ENCODE measurements around the gene GPC1.
A peak's percentile ranks its signal among the peaks of the same experiment; 100 is the strongest.
"Not testable (repeated sequence)": the region's sequence is repeated elsewhere in the genome, so short reads cannot be mapped to it uniquely, and the experiment has no call there.

GPC1 gene, protein sequence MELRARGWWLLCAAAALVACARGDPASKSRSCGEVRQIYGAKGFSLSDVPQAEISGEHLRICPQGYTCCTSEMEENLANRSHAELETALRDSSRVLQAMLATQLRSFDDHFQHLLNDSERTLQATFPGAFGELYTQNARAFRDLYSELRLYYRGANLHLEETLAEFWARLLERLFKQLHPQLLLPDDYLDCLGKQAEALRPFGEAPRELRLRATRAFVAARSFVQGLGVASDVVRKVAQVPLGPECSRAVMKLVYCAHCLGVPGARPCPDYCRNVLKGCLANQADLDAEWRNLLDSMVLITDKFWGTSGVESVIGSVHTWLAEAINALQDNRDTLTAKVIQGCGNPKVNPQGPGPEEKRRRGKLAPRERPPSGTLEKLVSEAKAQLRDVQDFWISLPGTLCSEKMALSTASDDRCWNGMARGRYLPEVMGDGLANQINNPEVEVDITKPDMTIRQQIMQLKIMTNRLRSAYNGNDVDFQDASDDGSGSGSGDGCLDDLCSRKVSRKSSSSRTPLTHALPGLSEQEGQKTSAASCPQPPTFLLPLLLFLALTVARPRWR

DNA sequence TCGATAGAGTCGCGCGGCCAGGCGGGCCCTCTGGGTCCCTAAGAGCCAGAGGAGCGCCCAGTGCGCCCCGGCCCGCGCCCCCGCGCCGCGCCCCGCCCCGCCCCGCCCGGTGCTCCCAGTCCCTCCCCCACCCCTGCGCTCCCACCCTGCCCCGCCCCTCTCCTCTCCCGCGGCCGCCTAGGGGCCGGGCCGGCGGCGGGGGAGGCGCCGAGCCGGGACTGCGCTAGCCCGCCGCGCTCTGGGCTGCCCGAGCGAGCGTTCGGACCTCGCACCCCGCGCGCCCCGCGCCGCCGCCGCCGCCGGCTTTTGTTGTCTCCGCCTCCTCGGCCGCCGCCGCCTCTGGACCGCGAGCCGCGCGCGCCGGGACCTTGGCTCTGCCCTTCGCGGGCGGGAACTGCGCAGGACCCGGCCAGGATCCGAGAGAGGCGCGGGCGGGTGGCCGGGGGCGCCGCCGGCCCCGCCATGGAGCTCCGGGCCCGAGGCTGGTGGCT, at the start of gene GPC1:
Gene GPC1, plus strand, starts transcription at position 207 of the 491 bp plus-strand sequence. Its CDS starts 256 bp downstream, at position 463.
- DNase-seq, result peak in 1 of 2 donors; percentile 50

DNA sequence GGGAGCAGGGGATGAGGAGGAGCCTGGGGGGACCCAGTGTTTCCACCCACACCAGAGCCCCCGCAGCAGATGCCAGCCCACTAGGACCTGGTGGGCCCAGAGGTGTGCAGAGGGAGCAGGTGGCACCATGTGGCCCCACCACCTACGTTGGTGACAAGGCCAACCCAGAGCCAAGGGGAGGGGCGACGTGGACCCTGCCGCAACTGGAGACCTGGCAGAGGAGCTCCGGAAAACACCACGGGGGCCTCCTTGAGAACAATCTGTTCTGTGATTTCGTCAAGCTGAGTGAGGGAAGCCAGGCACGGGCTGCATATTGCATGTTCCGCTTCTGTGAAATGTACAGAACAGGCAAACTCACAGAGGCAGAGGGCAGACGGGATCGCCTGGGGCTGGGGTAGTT, 49.1 kb upstream of the GPC1 start:
- DNase-seq, result no peak

- DNase-seq, result not testable (repeated sequence)
Observed at GRCh38 chr2:240386743-240387142, 48.7 kb upstream of the GPC1 start.

GRCh38 chr2:240387325-240387668, 48.2 kb upstream of the GPC1 start:
- no peak for DNase-seq

- no peak for DNase-seq
Observed at GRCh38 chr2:240387669-240388358, 47.6 kb upstream of the GPC1 start.

GRCh38 chr2:240388471-240389301, 46.8 kb upstream of the GPC1 start:
- DNase-seq, result no peak

- no peak for DNase-seq
Observed at GRCh38 chr2:240389302-240389805, 46.1 kb upstream of the GPC1 start.

DNA sequence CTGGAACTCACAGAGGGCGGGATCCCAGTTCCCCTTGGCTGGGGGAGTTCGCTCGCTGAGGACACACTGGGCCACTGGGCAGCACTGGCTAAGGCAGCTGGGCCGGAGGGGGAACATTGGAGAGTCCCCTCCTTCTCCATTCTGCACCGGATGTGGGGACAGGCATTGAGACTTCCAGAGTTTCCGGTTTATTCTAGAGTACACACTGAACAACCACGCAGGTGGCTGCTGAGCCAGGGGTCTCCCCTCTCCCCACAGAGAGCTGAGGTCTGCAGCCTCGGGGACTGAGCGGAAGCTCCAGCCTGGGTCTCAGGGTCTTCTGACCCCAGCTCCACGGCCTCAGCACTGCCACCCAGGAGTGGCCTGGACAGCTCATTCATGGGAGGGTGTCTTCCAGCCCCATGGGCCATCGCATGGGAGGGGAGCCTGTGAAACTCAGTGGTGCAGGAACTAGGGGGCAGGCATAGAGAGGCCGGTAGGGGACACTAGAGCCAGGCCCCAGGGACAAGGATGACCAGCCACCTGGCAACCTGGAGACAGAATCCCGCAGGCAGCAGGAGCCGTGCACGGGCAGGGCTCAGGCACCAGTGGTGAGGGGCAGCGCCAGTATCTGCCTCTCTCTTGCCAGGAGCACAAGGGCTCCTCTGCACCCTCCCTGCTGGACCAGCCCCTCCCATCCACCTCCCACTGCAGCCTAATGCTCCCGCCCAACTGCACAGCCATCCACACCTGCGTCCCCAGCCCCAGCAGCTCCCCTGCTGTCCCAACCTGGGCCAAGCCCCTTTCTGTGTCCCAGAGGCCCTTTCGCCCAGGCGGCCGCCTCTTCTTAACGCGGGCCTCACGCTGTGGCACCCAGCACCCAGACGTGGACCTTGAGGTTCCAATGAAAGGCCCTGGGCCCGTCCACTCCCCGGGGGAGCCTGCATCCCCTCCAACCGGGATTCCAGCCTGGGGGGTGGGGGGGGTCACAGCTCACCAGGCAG, 45.1 kb upstream of the GPC1 start:
- no peak for DNase-seq

DNA sequence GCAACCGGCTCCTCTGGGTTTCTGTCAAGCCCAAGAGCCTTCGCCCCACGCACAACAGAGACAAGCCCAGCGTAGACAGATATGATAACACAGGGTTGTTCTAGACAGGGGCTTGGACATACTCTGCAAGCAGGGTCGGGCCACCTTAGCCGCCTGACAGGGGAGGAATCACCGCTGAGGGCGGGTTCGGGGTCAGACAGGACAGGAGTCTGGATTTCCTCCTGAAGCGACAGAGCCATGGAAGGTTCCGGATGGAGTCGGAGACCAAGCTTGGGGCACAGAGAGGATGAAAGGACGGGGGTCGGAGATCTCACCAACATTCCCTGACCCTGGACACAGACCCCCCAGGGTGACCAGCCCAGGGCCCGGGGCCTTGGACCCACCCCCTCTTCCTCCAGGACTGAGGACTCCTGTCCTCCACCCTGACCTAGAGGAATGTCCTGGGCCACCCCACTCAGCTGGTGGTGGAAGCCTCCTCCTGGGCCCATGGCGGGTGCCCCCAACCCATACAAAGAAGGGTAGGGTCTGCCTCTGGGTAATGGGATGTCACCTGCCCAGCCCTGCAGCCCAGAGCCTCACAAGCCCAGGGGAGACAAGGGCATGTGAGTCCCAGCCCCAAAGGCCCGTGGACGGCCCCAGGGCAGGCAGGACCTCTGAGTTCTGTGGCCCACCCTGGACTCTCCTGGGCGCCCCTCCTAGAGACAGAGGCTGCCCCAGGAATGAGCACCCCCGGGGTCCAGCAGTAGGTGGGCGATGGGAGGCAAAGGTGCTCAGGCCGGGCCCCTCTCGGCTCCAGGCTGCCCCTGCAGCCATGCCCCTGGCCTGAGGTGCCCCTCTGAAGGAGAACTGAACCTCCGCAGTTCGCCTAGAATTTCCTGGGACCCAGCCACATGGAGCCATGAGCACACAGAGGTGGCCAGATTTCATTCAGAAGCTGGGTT, 44.1 kb upstream of the GPC1 start:
- no peak for DNase-seq

- no peak for DNase-seq
Observed at GRCh38 chr2:240392084-240392947, 43.1 kb upstream of the GPC1 start.

GRCh38 chr2:240392948-240393830, 42.3 kb upstream of the GPC1 start:
- DNase-seq, result no peak

- no peak for DNase-seq
Observed at GRCh38 chr2:240393831-240394410, 41.5 kb upstream of the GPC1 start.

- DNase-seq, result no peak
Observed at GRCh38 chr2:240394549-240394948, 40.9 kb upstream of the GPC1 start.

DNA sequence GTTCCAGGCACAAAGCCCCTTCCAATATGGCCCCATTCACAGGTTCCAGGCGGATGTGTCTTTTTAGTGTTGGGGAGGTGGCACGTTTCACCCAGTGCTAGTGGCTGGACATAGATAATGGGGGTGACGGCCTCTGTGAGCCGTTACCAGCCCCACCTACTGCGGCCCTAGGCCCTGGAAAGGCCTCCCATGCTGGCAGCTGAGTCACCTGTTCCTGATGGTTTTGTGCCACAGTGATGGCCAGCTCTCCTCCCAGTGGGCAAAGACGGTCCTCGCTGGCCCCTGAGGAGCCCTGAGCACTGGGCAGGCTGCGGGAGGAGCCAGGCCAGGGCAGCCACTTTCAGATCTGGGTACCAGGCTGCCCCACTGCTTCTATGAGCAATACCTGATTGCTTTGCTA, 40.0 kb upstream of the GPC1 start:
- DNase-seq, result no peak

DNA sequence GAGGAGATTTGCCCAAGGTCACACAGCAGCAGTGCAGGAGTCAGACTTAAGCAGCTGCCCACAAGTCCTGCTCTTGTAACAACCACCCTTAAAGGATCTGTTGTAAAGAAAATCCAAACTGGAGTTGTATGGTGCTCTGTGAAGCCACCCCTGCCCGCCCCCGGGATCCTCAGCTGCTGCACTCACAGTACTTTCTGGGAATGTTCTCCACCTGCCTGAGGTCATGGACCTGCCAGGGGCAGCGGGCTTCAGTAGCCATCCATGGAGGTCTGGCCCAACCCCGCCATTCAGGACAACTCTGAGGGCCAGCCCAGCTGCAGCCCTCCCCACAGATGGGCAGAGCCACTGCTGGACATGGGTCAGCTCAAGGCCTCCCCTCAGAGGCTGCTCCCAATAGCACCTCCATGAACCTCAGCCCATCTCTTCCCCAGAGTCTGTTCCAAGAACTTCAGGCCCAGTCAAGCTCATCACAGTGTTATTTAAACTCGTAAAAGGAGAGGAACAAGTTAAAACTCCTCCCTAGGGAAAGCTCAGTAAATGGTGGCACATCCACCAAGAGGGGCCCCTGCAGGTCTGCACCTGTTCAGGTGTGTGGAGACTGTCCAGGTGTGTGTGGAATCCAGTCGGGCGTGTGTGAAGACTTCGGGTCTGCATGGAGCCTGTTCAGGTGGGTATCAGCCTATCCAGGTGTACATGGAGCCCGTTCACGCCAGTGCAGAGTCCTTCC, 39.4 kb upstream of the GPC1 start:
- DNase-seq, result no peak

DNA sequence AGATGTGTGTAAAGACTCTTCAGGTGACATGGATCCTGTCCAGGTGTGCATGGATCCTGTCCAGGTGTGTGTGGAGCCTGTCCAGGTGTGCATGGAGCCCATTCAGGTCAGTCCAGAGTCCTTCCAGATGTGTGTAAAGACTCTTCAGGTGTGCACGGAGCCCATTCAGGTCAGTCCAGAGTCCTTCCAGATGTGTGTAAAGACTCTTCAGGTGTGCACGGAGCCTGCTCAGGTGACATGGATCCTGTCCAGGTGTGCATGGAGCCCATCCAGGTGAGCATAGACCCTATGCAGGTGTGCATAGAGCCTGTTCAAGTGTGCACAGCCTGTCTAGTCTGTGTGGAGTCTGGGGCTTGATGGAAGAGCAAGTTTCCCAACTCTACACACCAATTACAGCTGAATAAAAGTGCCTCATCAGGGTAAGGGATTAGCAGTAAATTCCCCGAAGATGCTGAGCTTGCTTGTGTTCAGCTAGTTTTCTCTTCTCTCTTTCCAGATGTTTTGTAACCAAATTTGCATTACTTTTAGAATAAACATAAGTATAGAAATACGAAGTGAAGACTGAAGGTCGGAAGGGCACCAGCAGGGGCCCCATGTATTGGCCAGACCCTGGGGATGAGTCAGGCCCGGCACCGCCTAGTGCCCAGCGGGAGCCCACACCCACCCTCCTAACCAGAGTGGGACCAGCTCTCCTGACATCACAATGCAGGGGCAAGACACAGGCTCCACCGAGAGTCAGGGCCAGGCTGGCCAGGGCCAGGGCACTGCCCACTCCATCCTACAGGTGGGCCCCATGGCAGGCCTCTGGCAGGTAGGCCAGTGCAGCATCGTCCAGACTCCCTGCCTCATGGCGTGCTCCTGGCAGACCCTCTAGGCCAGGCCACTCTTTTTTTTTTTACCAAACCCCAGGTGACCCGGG, 38.6 kb upstream of the GPC1 start:
- no peak for DNase-seq

Data from activated CD4-positive, alpha-beta T cell treated with anti-CD3 and anti-CD28 coated beads for 4 hours (primary cell).